Measurements from ENCODE around the gene NARS2. TPM values are rescaled to one million over a fixed set of nuclear protein-coding genes. Genes with fewer than 3 reads are reported as not detected.
"Not testable (repeated sequence)": the region's sequence is repeated elsewhere in the genome, so short reads cannot be mapped to it uniquely, and the experiment has no call there.

The NARS2 gene
- total RNA-seq, 2 donors from 2014 or later = 7.7 to 14.8 TPM

GRCh38 chr11:78612721-78613377 lies 38.2 kb upstream of the NARS2 start:
- no peak for TF ChIP-seq CTCF (IDR thresholded peaks at IDR 0.05)
- DNase-seq (ENCODE audit: low spot score) = no peak
- Histone ChIP-seq H3K9me3 (no peaks in the 10 kb centered on the region), H3K4me1 (no peaks in the 10 kb centered on the region), H3K27me3 (no peaks in the 10 kb centered on the region), H3K4me3 (no peak overlapping the region), H3K36me3 (no peaks in the 10 kb centered on the region), H3K27ac (no peak overlapping the region)

GRCh38 chr11:78609321-78609720 lies 34.7 kb upstream of the NARS2 start:
- H3K4me1 ChIP-seq; DNase-seq (ENCODE audit: low spot score); H3K27me3 ChIP-seq; H3K9me3 ChIP-seq; H3K27ac ChIP-seq; H3K36me3 ChIP-seq; H3K4me3 ChIP-seq: not testable (repeated sequence)

GRCh38 chr11:78607696-78608095 lies 33.0 kb upstream of the NARS2 start:
- H3K36me3 ChIP-seq = no peaks in the 10 kb centered on the region
- no peak for DNase-seq (ENCODE audit: low spot score)

GRCh38 chr11:78606667-78607066 lies 32.0 kb upstream of the NARS2 start:
- DNase-seq (ENCODE audit: low spot score) = no peak
- Histone ChIP-seq H3K9me3 (no peaks in the 10 kb centered on the region), H3K27ac (no peak overlapping the region), H3K4me3 (no peak overlapping the region), H3K27me3 (no peaks in the 10 kb centered on the region), H3K4me1 (no peaks in the 10 kb centered on the region), H3K36me3 (no peaks in the 10 kb centered on the region)
- TF ChIP-seq CTCF (IDR thresholded peaks at IDR 0.05) = no peak

More at GRCh38 chr11:78607696-78608095, 33.0 kb upstream of the NARS2 start:
- Histone ChIP-seq H3K27ac (no peak overlapping the region), H3K9me3 (no peaks in the 10 kb centered on the region), H3K4me1 (no peaks in the 10 kb centered on the region), H3K27me3 (no peaks in the 10 kb centered on the region), H3K4me3 (no peak overlapping the region)
- no peak for TF ChIP-seq CTCF (IDR thresholded peaks at IDR 0.05)

GRCh38 chr11:78605296-78605695 lies 30.6 kb upstream of the NARS2 start:
- H3K27me3 ChIP-seq = no peaks in the 10 kb centered on the region
- H3K4me1 ChIP-seq = no peaks in the 10 kb centered on the region
- no peaks in the 10 kb centered on the region for H3K9me3 ChIP-seq
- no peaks in the 10 kb centered on the region for H3K36me3 ChIP-seq
- H3K27ac ChIP-seq = no peak overlapping the region
- no peak for TF ChIP-seq CTCF (IDR thresholded peaks at IDR 0.05)
- H3K4me3 ChIP-seq = no peak overlapping the region
- DNase-seq (ENCODE audit: low spot score) = no peak

GRCh38 chr11:78603792-78604191 lies 29.1 kb upstream of the NARS2 start:
- no peak overlapping the region for H3K4me3 ChIP-seq
- no peaks in the 10 kb centered on the region for H3K4me1 ChIP-seq
- H3K9me3 ChIP-seq = no peaks in the 10 kb centered on the region
- no peak for DNase-seq (ENCODE audit: low spot score)
- no peaks in the 10 kb centered on the region for H3K36me3 ChIP-seq
- TF ChIP-seq CTCF (IDR thresholded peaks at IDR 0.05) = no peak
- H3K27me3 ChIP-seq = no peaks in the 10 kb centered on the region
- H3K27ac ChIP-seq = no peak overlapping the region

GRCh38 chr11:78602771-78603170 lies 28.1 kb upstream of the NARS2 start:
- H3K9me3 ChIP-seq; H3K27me3 ChIP-seq; H3K4me3 ChIP-seq; H3K4me1 ChIP-seq; H3K36me3 ChIP-seq; DNase-seq (ENCODE audit: low spot score); H3K27ac ChIP-seq: not testable (repeated sequence)

- not testable (repeated sequence) for DNase-seq (ENCODE audit: low spot score); H3K9me3 ChIP-seq; H3K4me3 ChIP-seq; H3K27me3 ChIP-seq; H3K27ac ChIP-seq; H3K4me1 ChIP-seq; H3K36me3 ChIP-seq
Observed at GRCh38 chr11:78601066-78601465, 26.4 kb upstream of the NARS2 start.

GRCh38 chr11:78597579-78597978 lies 22.9 kb upstream of the NARS2 start:
- H3K4me3 ChIP-seq; H3K36me3 ChIP-seq; H3K9me3 ChIP-seq; H3K27ac ChIP-seq; H3K4me1 ChIP-seq; H3K27me3 ChIP-seq; DNase-seq (ENCODE audit: low spot score): not testable (repeated sequence)

Measured in right atrium auricular region (tissue), 2 donors.